Tibial artery (tissue), 4 donors: ENCODE results near the gene PTPRN2.

Source experiments
- DNase-seq, 2 donors: peaks; one replicate each; pipeline ENCODE4 v3.0.0-alpha.2; 2019
- H3K27ac ChIP-seq, 2 donors: fragments of 200-600 bp; sonication (generic) in 1 of 2; 1 replicate in 1 of 2; 2 replicates in 1 of 2; pipeline ENCODE4 v1.5.1; 2018 to 2019; ENCODE audit warnings: mild to moderate bottlenecking in 1 of 2
- H3K27me3 ChIP-seq, 2 donors: fragments of 200-600 bp; sonication (generic) in 1 of 2; one replicate each; pipeline versions ENCODE4 v1.5.1 to v1.6.0; 2016 to 2019
- H3K36me3 ChIP-seq, 3 donors: fragments of 200-600 bp; sonication (generic) in 2 of 3; one replicate each; pipeline ENCODE4 v1.5.1; 2016 to 2019; ENCODE audit warnings: mild to moderate bottlenecking in 2 of 3
- H3K4me1 ChIP-seq, 4 donors: fragments of 200-600 bp; sonication (generic) in 2 of 4; 1 replicate in 3 of 4; 2 replicates in 1 of 4; pipeline ENCODE4 v1.5.1; 2016 to 2019
- H3K4me3 ChIP-seq, 2 donors: fragments of 200-600 bp; sonication (generic) in 1 of 2; 1 replicate in 1 of 2; 2 replicates in 1 of 2; pipeline ENCODE4 v1.5.1; 2018 to 2019; ENCODE audit warnings: mild to moderate bottlenecking in 2 of 2
- H3K9me3 ChIP-seq, 3 donors: fragments of 200-600 bp; sonication (generic) in 1 of 3; one replicate each; pipeline ENCODE4 v1.5.1; 2016 to 2019
- intact Hi-C: fragments of 100-400 bp; cut with DNase I; formaldehyde crosslinking; loops from one replicate; pipeline ENCODE4 v1.15.0; 2023; ENCODE audit warnings: low total_unique reads
- TF ChIP-seq, protein P1 (sequence below), 2 experiments: fragments of 200-600 bp in 1 of 2; fragments of 450-650 bp in 1 of 2; IDR thresholded peaks; one replicate each; pipeline ENCODE4 v1.5.1; 2017 to 2019; ENCODE audit warnings: antibody characterized with exemption in 2 of 2, mild to moderate bottlenecking in 1 of 2, moderate library complexity in 1 of 2

The PTPRN2 gene

DNA sequence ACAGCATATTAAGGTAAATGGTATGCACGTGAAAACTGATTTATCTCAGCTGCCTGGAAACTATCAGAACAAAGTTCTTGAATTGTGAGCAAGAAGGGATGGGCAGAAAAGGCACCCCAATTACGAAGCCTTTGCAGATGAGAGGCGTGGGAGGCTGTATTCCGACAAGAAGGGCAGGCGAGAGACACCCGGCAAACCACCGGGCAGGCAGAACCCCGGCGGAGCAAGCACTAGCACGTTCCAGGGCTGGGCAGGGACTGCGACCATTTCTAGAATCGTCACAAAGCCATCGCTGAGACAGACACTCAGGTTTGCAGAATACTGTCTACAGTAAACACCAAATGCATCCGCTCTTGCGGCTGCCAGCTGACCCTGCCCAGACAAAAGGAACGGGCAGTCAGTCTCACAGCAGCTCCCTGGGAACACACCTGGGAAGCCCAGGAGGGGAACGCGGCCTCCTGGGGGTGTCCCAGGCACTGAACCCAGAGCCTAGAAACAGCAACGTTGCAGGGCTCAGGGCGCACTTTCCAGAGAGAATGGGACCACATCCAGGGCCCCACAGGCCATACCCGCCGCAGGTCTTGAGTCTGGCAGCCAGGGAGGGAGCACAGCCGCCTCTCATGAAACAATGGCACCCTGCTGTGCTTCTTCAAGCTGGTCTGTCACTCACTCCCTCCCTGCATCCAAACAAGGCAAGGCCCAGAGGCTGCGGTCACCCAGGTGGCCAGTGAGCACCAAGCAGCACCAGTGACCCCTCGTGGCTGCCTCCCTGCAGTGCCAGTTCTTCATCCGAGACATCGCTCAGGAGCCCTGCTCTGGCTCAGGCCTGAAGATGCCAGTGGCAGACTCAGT is 261.9 kb downstream of the PTPRN2 start:
- no peaks in the 10 kb centered on the region for H3K9me3 ChIP-seq

DNA sequence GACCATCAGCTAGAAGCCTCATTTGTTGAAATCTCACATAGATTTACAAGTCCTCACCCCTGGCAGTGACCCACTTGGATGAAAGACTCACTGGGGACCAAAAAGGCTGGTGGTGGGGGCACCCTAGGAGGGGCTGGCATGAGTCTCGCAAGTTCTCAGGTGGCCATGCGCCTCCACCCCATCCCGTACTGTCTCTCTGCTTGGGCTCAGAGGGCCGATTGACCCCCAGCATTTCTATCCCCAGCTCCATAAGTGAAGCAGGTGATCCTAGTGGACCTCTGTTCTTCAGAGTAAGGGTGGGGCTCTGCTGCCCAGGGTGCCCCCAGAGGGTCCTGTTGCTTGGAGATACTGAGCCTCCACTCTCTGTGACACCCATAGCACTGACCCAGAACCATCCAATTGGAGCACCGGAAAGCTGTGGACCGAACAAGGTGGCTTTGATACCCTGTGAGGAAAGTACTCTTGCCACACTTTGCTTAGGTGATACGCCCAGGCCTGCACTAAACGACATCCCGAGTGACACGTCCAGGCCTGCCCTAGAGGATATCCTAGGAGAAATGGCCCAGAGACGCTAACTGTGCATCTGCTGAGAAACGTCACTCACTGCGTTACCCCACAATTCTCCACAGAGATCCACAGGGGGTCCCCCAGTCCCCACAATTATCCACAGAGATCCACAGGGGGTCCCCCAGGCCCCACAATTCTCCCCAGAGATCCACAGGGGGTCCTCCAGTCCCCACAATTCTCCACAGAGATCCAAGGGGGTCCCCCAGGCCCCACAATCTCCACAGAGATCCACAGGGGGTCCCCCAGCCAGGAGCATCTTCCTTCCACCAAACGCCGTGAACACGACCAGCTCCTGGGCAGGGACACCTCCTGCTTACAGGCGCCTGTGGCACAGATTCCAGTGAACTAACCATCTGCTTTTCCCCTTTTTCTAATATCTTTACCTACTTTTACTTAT is 262.9 kb downstream of the PTPRN2 start:
- Histone ChIP-seq H3K27ac (no peak overlapping the region), H3K27me3 (peaks cover 0 to 19% of the 10 kb centered on the region in 2 donors), H3K4me1 (no peaks in the 10 kb centered on the region), H3K9me3 (no peaks in the 10 kb centered on the region), H3K36me3 (no peaks in the 10 kb centered on the region), H3K4me3 (no peak overlapping the region)
- no peak for DNase-seq
- intact Hi-C loops: no loop called here
- TF ChIP-seq, protein P1, sequence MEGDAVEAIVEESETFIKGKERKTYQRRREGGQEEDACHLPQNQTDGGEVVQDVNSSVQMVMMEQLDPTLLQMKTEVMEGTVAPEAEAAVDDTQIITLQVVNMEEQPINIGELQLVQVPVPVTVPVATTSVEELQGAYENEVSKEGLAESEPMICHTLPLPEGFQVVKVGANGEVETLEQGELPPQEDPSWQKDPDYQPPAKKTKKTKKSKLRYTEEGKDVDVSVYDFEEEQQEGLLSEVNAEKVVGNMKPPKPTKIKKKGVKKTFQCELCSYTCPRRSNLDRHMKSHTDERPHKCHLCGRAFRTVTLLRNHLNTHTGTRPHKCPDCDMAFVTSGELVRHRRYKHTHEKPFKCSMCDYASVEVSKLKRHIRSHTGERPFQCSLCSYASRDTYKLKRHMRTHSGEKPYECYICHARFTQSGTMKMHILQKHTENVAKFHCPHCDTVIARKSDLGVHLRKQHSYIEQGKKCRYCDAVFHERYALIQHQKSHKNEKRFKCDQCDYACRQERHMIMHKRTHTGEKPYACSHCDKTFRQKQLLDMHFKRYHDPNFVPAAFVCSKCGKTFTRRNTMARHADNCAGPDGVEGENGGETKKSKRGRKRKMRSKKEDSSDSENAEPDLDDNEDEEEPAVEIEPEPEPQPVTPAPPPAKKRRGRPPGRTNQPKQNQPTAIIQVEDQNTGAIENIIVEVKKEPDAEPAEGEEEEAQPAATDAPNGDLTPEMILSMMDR (IDR thresholded peaks at IDR 0.05): no peak

More for the DNA sequence above, 261.9 kb downstream of the PTPRN2 start:
- TF ChIP-seq, protein P1 (IDR thresholded peaks at IDR 0.05): no peak
- H3K27ac ChIP-seq: no peak overlapping the region
- H3K27me3 ChIP-seq: peaks cover 0 to 19% of the 10 kb centered on the region in 2 donors
- H3K36me3 ChIP-seq: no peaks in the 10 kb centered on the region
- intact Hi-C loops: no loop called here
- H3K4me1 ChIP-seq: no peaks in the 10 kb centered on the region
- H3K4me3 ChIP-seq: no peak overlapping the region
- no peak for DNase-seq

DNA sequence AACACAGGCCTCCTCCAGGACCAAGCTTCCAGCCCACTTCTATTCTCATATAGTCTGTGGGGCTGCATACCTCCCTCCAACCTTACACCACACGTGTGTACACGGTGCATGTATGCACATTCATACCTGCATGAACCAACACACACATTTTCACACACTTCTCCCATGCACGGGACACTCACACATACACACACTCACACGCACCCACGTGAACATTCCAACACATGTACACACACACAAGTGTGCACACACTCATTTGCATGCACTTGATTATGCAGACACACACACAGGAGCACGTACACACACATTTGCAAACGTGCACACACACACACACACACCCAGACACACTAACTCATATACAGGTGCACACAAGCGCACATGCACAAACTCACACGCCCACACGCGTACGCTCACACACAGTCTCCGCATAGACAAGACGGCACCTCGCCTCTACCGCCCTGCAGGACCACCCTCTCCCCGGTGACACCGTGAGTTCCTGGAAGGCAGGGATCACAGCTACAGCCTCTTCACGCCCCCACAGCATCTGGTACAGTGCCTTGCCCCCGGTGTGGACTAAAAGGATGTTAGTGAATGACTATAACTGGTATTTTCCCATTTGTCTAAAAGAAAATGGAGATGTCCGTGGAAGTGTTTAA is 263.8 kb downstream of the PTPRN2 start:
- TF ChIP-seq, protein P1 (IDR thresholded peaks at IDR 0.05): no peak
- no peak for DNase-seq
- intact Hi-C loops: no loop called here
- no peaks in the 10 kb centered on the region for H3K4me1 ChIP-seq
- no peaks in the 10 kb centered on the region for H3K36me3 ChIP-seq
- H3K4me3 ChIP-seq: no peak overlapping the region
- peaks cover 0 to 19% of the 10 kb centered on the region in 2 donors for H3K27me3 ChIP-seq
- H3K9me3 ChIP-seq: no peaks in the 10 kb centered on the region
- no peak overlapping the region for H3K27ac ChIP-seq

DNA sequence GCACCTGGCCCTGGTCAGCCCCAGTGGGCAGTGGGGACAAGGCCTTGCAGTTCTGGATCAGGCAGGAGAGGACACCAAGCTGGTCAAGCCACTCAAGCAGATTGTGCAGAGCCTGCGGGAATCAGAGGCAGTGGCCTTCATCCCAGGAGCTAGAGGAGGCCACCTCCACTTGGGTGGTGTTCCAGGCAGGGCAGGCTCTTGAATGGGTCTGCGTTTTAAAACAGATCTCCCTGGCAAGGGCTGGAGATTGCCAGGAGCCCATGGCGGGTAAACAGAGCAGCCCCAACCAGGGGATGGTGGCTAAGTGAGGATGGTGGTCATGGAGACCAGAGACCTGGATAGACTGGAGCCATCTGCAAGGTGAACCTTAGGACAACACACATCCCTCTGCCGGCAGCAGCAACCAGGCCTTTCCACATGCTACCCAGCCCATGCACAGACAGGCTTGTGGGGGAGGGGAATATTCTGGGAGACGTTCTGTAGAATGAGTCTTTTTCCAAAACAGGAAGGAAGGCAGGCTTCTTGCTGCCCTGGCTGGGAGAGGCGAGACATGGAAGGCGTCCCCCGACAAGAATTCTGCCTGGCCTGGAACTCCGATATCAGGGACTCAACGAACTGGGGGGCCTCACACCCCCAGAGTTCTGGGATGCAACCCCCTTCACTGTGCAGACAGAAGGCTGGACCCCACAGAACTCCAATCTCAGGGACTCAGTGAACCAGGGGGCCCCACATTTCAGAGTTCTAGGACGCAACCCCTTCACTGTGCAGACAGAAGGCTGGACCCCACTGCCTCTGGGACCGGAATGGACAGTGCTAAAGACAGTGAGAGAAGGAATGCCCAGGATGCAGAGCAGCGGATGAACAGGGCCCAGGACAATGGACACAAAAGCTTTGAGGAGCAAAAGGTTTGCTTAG is 264.8 kb downstream of the PTPRN2 start:
- DNase-seq: no peak

More for the DNA sequence above, 264.8 kb downstream of the PTPRN2 start:
- intact Hi-C loops: no loop called here
- TF ChIP-seq, protein P1 (IDR thresholded peaks at IDR 0.05): no peak
- Histone ChIP-seq H3K4me1 (no peaks in the 10 kb centered on the region), H3K27me3 (peaks cover 0 to 27% of the 10 kb centered on the region in 2 donors), H3K9me3 (peaks cover 0 to 3% (median 0%) of the 10 kb centered on the region in 3 donors), H3K27ac (no peak overlapping the region), H3K4me3 (no peak overlapping the region), H3K36me3 (no peaks in the 10 kb centered on the region)
